ENCODE results near the gene VWA2. TPM values are rescaled to one million over a fixed set of nuclear protein-coding genes. Genes with fewer than 3 reads are reported as not detected.

VWA2 gene
- total RNA-seq, 2 experiments from 2014 or later = not detected

DNA sequence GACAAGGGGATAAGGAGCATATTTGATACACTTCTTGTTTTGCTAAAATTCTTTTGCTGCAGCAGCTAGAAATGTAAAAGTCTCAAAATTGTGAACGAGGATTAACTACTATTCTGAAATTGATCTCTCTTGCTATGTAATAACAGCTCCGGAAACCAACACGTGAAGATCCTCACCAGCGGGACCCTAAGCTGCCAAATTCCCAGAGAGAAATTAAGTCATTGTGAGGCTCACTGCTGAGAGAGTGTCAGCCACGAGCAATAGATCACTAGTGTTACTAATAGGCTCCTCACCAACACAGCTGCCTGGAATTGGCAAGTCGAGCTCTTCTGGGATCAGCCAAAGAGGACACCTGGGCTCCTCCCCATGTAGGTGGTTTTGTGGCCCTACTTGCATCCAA is 5.6 kb upstream of the VWA2 start:
- no peaks in the 10 kb centered on the region for H3K9me3 Mint-ChIP-seq
- POLR2A ChIA-PET = interaction anchor here (0.6 kb wide), 1 partner anchor 1646 kb away, joined by 4 read pairs; no protein-coding TSS in a partner anchor
- Histone ChIP-seq H3K36me3 (ENCODE audit: insufficient read depth, low read length) (no peaks in the 10 kb centered on the region), H3K4me3 (ENCODE audit: low read length) (no peak overlapping the region), H3K27ac (ENCODE audit: low read depth in 1 of 2, low read length in 2 of 2) (no peak overlapping the region), H3K4me1 (ENCODE audit: insufficient read depth, low read length) (no peaks in the 10 kb centered on the region), H3K27me3 (ENCODE audit: control insufficient read depth in 1 of 2, insufficient read depth in 2 of 2, low read length in 2 of 2) (peaks cover 13 to 29% of the 10 kb centered on the region in 2 experiments), H3K9me3 (ENCODE audit: control insufficient read depth in 1 of 2, insufficient read depth in 1 of 2, low read length in 2 of 2) (no peaks in the 10 kb centered on the region)
- CTCF ChIA-PET = no interaction called here
- no peak for ATAC-seq (ENCODE audit: poor library complexity)
- no peak overlapping the region for H3K4me3 Mint-ChIP-seq
- DNase-seq = no peak
- no peak overlapping the region for H3K27ac Mint-ChIP-seq
- H3K27me3 Mint-ChIP-seq = peaks cover 60% of the 10 kb centered on the region
- no peaks in the 10 kb centered on the region for H3K4me1 Mint-ChIP-seq (ENCODE audit: low read depth)
- intact Hi-C loops (cut with DNase I, micrococcal nuclease) = no loop called here
- H3K36me3 Mint-ChIP-seq (ENCODE audit: low read depth) = no peaks in the 10 kb centered on the region
- TF ChIP-seq, protein P1, sequence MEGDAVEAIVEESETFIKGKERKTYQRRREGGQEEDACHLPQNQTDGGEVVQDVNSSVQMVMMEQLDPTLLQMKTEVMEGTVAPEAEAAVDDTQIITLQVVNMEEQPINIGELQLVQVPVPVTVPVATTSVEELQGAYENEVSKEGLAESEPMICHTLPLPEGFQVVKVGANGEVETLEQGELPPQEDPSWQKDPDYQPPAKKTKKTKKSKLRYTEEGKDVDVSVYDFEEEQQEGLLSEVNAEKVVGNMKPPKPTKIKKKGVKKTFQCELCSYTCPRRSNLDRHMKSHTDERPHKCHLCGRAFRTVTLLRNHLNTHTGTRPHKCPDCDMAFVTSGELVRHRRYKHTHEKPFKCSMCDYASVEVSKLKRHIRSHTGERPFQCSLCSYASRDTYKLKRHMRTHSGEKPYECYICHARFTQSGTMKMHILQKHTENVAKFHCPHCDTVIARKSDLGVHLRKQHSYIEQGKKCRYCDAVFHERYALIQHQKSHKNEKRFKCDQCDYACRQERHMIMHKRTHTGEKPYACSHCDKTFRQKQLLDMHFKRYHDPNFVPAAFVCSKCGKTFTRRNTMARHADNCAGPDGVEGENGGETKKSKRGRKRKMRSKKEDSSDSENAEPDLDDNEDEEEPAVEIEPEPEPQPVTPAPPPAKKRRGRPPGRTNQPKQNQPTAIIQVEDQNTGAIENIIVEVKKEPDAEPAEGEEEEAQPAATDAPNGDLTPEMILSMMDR (IDR thresholded peaks at IDR 0.05) = no peak

DNA sequence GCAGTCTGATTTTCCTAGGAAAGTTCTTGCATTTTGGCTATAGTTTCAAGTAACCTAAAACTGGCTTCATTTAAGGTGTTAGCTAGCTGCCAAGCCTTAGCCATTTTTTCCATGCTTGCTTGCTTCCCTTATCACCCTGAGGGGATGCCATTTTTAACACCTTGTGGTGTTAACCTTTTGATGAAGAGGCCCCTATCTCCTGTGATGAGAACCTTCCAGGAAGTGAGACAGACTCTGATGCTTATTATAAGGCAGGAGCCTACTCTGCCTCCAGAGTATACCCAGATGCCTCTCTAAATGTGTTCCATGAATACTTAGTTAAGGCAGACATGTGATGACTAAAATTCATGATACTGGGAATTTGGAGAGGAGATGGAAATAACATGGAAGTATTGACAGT is 4.9 kb upstream of the VWA2 start:
- ChIA-PET CTCF (no interaction called here), POLR2A (no interaction called here)
- TF ChIP-seq, protein P1 (IDR thresholded peaks at IDR 0.05) = no peak
- no peak overlapping the region for H3K4me3 ChIP-seq (ENCODE audit: low read length)
- peaks cover 66% of the 10 kb centered on the region for H3K27me3 Mint-ChIP-seq
- H3K27ac ChIP-seq (ENCODE audit: low read depth in 1 of 2, low read length in 2 of 2) = no peak overlapping the region
- no peak overlapping the region for H3K4me3 Mint-ChIP-seq
- no peaks in the 10 kb centered on the region for H3K36me3 ChIP-seq (ENCODE audit: insufficient read depth, low read length)
- no peak for DNase-seq
- H3K27me3 ChIP-seq (ENCODE audit: control insufficient read depth in 1 of 2, insufficient read depth in 2 of 2, low read length in 2 of 2) = peaks cover 17 to 35% of the 10 kb centered on the region in 2 experiments
- intact Hi-C loops (cut with DNase I, micrococcal nuclease) = no loop called here
- H3K4me1 Mint-ChIP-seq (ENCODE audit: low read depth) = no peaks in the 10 kb centered on the region
- peaks cover 2% of the 10 kb centered on the region for H3K4me1 ChIP-seq (ENCODE audit: insufficient read depth, low read length)
- no peaks in the 10 kb centered on the region for H3K36me3 Mint-ChIP-seq (ENCODE audit: low read depth)
- no peak overlapping the region for H3K27ac Mint-ChIP-seq
- no peaks in the 10 kb centered on the region for H3K9me3 Mint-ChIP-seq
- no peaks in the 10 kb centered on the region for H3K9me3 ChIP-seq (ENCODE audit: control insufficient read depth in 1 of 2, insufficient read depth in 1 of 2, low read length in 2 of 2)
- ATAC-seq (ENCODE audit: poor library complexity) = no peak

DNA sequence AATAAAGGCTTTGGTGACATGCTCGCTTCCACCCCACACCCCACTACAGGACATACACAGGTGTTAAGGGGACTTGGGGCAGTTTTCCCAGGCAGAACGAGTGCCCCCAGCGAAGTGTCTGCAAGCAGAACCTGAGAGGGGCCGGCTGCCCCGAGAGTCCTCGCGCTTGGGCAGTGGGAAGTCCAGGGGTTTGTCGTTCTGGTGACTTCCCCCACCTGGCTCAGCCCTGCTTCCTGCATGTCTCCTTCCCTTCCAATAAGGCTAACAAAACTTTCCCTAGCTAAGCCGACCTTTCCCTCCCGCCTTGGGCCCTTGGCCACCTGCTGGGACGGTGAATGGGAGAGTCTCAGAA is 916 bp downstream of the VWA2 start:
- Mint-ChIP-seq H3K27me3 (peaks cover 92% of the 10 kb centered on the region), H3K27ac (no peak overlapping the region), H3K4me1 (ENCODE audit: low read depth) (no peaks in the 10 kb centered on the region), H3K9me3 (no peaks in the 10 kb centered on the region), H3K36me3 (ENCODE audit: low read depth) (no peaks in the 10 kb centered on the region), H3K4me3 (no peak overlapping the region)
- POLR2A ChIA-PET = no interaction called here
- H3K36me3 ChIP-seq (ENCODE audit: insufficient read depth, low read length) = no peaks in the 10 kb centered on the region
- H3K27ac ChIP-seq (ENCODE audit: low read depth in 1 of 2, low read length in 2 of 2) = no peak overlapping the region
- DNase-seq (no peak), ATAC-seq (ENCODE audit: poor library complexity) (no peak)
- TF ChIP-seq, protein P1 (IDR thresholded peaks at IDR 0.05) = no peak
- intact Hi-C loops (cut with DNase I, micrococcal nuclease) = no loop called here
- peaks cover 47 to 75% of the 10 kb centered on the region in 2 experiments for H3K27me3 ChIP-seq (ENCODE audit: control insufficient read depth in 1 of 2, insufficient read depth in 2 of 2, low read length in 2 of 2)
- H3K4me1 ChIP-seq (ENCODE audit: insufficient read depth, low read length) = peaks cover 5% of the 10 kb centered on the region
- no peak overlapping the region for H3K4me3 ChIP-seq (ENCODE audit: low read length)
- H3K9me3 ChIP-seq (ENCODE audit: control insufficient read depth in 1 of 2, insufficient read depth in 1 of 2, low read length in 2 of 2) = no peaks in the 10 kb centered on the region
- CTCF ChIA-PET = no interaction called here

Data from CD4-positive, alpha-beta T cell (primary cell).